SH-SY5Y (cell line): ENCODE results near the gene KIAA0930.

Source experiments
- GATA2 ChIP-seq: IDR thresholded peaks from 2 replicates; pipeline ENCODE4 v1.6.1; 2011; ENCODE audit warnings: mild to moderate bottlenecking, low read depth, low read length
- GATA3 ChIP-seq: IDR thresholded peaks from 2 replicates; pipeline ENCODE4 v1.6.1; 2011; ENCODE audit warnings: low read depth, mild to moderate bottlenecking, low read length, moderate library complexity

DNA sequence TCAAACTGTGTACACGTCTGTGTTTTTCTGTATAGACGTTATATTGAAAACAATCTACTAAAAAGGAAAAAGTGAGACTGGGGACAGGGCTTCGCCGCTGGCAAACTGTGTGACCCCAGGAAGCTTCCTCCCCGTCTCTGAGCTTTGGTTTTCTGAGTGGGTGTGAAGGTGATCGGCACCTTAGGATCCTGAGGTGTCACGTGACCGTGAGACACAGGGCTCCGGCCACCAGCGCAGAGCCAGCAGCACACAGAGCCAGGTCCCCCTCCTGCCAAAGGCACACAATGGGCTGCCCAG, 32.0 kb downstream of the KIAA0930 start:
- no peak for TF ChIP-seq GATA3
- TF ChIP-seq GATA2: no peak
